ENCODE data around the gene TBC1D22A.
"Not testable (repeated sequence)": the region's sequence is repeated elsewhere in the genome, so short reads cannot be mapped to it uniquely, and the experiment has no call there.

Gene TBC1D22A

DNA sequence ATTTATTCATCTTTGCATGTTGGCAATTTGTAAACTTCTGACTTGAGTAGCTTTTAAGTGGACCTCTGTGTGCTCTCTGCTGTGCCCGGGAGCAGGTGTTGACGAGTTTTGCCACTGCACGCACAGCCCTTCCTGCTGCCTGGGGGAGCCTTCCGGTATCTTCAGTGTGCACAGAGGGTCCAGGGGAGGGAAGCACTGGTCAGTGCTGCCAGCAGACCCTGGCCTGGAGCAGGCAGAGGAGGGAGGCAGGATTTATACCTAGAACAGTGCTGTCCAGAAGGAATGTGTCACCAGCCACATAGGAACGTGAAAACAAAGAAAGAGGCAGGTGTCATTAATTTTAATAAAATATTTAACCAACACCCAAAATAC lies 403.6 kb downstream of the TBC1D22A start:
- DNase-seq = no peak

DNA sequence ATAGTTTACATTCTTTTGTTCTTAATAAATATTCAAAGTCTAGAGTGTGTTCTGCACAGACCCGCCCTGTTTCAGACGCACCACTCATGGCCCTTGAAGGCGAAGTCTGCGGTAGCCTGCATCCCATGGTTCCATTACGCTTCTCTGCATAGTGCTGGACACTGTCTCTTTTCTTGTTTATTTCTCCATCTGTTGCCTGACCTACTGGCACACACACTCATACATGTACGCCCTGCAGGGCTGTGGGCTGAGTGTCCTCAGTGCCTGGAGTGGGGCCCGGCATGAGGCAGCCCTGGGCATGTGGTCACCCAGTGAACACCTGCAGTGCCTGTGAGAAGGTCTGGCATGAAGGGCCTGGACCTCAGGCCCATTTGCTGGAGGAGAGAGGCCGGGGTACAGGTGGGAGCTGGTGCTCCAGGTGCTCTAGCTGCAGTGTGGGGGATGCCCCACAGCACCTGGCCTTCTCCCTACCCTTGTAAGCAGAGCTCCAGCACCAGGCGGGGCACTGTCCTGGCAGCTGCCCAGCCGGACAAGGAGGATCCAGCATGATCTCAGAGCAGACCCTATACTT lies 404.1 kb downstream of the TBC1D22A start:
- no peak for DNase-seq

DNA sequence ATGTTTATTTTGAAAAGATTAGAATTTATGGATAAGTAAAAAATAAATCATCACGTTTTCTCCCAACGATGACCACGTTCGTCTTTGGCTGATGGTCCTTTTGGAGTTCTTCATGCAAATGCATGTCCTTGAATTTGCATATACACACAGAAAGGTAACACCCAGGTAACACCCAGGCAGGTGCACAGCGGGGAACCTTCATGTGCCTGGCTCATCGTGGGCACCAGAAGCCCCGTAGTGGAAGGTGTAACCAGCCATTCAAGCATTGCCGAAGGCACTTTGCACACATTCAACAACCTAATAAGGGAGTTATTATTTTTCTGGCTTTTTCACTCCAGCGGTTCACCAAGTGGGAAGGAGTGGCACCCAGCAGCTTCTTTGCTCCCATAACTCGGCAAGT lies 404.6 kb downstream of the TBC1D22A start:
- DNase-seq = no peak

DNA sequence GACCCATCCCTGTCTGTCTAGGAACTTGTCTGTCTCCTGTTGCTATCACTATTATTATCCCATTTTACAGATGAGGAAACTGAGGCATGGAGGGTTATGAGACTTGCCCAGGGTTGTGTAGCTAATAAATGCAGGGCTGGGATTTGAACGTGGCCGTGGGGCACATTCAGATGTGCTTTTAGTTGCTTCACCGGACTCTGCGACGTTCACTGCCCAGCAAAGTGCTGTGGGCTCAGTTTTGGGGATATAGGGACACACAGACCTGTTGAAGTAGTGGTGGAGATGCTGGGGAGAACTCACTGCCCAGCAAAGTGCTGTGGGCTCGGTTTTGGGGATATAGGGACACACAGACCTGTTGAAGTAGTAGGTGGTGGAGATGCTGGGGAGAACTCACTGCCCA lies 405.5 kb downstream of the TBC1D22A start:
- not testable (repeated sequence) for DNase-seq

DNA sequence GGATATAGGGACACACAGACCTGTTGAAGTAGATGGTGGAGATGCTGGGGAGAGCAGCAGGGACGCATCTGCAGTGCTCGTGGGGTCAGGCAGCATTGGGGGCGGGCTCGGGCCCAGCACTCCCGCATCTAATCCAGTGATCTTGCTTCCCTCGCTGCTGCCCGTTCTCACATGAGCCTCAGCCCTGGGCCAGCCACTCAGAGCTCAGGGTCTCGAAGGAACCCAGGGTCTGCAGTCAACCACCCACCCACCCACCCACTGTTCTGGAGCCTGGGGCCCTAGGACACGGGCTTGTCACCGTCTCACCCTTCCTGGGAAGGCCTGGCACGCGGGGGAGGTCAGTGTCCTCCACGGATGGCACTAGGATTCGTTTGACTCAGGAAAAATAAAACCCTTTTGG lies 406.0 kb downstream of the TBC1D22A start:
- DNase-seq = no peak

DNA sequence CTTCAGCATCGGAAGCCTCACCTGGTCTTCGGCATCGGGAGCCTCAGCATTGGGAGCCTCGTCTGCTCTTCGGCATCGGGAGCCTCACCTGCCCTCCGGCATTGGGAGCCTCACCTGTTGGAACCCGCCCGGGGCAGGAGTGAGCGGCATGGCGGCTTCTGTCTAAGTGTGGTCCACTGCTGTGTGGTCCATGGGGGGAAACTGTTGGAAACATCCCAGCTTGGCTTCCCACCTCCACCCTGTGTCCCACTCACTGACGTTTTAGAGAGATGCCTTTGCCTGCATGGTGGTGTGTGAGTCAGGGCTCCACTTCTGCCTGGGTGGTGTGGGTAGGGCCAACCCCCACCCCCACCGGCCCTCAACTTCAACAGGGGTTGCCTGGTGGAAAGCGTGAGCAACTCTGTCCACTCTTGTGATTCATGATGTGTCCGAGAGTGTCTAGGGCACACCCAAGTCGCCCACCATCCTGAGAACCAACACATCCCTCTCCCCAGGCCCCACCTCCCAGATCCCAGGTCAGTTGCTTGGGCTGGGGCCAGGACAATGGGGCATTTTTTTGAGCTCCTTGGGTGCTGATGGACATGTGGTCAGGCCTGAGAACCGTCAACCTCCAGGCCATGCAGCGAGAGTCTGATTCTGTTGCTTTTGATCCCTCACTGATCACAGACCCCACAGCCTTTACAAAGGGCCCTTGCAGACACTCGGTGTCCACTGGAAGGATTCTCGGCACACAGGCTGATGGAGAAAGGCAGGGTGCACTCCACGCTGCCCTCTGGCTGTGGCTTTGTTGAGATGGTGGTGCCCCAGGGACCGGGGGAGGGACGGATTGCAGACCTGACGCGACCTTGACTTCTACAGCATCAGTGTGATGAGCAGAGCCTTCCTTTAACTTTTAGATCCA lies 406.7 kb downstream of the TBC1D22A start:
- no peak for DNase-seq

DNA sequence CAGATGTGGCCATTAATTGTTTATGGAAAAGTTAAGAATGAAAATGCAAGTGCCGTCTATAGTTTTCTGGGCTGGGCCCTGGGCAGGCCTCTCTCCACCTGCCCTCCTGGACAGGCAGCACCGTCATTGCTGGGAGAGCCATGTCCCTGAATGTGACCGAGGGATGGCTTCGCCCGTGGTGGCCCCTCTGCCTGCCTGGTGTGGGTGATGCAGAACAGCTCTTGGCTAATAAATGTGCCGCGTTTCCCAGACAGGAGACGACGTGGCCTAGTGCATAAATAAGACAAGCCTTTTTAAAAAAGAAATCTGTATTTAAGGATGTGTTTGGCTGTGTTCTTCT lies 407.3 kb downstream of the TBC1D22A start:
- no peak for DNase-seq

DNA sequence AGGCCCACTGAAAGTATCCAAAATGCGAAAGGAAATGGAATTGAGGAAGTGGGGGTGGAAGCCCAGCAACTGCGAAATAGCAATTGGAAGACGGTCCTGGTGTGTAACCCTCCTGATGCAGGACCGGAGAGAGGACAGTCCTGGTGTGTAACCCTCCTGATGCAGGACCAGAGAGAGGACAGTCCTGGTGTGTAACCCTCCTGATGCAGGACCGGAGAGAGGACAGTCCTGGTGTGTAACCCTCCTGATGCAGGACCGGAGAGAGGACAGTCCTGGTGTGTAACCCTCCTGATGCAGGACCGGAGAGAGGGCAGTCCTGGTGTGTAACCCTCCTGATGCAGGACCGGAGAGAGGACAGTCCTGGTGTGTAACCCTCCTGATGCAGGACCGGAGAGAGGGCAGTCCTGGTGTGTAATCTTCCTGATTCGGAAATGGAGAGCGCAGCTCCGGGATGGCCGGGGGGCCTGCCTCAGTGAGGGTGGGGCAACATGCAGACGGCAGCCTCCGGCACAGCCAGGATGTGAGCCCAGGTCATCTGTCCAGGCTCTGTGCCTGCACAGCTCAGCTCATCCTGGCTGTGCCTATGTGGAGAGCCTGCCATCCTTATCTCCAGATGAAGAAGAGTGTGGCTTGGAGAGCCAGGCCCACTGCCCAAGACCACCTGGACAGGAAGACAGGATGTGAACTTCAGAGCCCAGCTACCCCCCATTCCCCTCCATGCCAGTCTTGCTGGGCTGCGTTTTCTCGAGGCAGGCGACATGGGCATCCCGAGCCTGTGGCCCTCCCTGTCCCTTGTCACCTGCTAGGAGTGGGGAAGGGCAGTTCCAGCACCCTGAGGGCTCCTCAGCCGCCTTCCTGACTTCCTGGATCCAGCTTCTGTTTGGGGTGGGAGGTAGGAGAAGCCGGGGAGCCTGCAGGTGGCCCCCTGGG lies 408.3 kb downstream of the TBC1D22A start:
- DNase-seq = not testable (repeated sequence)

DNA sequence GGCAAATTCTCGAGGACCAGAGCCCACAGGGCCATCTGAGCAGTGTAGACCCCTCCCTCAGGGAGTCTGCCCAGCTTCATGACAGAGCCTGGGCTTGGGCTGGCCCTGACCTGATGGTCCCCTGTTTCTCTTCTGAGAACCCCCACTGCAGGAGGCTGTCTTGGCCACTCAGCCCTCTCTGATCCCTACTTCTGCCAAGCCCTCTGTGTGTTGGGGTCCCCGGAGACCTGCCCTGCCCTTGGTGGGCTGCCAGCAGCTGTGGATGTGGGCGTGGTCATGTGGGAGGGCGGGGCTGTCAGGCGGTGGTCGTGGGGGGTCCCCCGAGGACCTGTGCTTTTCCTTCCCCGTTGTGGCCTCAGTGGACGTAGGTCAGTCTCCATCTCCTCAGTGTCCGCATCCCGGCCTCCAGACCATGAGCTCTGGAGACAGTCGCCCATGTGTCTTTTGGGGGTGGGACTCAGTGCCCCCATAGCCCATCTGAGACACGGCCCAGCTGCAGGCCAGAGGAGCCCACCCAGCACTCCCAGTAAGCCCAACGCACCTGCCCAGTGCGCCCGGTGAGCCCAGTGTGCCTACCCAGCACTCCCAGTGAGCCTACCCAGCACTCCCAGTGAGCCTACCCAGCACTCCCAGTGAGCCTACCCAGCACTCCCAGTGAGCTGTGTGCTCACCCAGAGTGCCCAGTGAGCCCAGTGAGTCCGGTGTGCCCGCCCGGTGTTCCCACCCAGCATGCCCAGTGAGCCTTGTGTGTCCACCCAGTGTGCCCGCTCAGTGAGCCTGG lies 409.2 kb downstream of the TBC1D22A start:
- DNase-seq = no peak

DNA sequence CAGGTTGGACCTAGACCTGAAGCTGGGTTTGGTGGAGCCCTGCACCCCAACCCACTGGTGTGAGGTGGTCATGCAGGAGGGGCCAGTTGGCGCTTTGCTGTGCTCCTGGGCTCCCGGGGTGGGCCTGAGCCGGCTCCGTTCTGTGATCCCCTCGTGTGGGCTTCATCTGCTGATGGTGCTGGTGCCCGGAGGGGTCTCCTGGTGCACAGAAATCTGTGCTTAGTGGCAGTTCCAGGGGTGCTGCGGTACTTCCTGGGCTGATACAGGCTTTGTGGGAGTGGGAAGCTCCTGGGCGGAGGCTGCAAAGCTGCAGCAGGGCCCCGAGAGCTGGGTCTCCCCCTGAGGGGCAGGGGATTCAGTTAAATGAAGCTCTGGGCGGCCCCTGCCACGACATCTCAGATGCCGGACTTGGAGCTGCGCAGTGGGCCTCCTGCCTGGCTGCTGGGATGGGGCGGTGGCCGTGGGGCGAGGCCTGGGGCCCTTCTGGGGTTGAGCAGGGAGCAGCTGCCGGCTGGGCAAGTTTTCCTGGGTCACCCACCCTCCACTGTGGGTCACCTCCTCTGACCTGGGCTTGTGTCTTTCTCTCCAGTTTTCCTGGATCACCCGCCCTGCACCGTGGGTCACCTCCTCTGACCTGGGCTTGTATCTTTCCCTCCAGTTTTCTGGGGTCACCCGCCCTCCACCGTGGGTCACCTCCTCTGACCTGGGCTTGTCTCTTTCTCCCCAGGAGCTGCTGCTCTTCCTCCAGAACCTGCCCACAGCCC lies 410.5 kb downstream of the TBC1D22A start:
- DNase-seq = no peak

DNA sequence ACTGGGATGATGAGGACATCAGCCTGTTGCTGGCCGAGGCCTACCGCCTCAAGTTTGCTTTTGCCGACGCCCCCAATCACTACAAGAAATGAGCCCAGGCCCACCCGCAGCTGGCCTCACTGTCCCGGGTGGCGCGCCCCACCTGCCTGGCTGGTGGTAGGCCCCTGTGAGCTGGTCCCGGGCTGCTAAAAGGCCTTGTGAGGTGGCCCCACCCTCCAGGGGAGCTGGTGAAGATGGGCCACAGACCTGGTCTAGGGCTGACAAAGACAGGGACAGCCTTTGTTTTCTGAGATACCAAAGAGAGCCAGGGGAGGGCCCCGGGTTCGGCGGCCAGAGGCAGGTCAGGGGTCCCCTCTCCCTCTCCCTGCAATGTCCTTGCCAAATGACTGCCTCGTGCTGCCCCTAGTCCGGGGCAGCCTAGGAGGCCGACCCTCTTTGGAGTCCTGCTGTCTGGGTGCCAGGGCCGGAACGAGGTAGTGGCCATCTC lies 411.1 kb downstream of the TBC1D22A start:
- no peak for DNase-seq

DNA sequence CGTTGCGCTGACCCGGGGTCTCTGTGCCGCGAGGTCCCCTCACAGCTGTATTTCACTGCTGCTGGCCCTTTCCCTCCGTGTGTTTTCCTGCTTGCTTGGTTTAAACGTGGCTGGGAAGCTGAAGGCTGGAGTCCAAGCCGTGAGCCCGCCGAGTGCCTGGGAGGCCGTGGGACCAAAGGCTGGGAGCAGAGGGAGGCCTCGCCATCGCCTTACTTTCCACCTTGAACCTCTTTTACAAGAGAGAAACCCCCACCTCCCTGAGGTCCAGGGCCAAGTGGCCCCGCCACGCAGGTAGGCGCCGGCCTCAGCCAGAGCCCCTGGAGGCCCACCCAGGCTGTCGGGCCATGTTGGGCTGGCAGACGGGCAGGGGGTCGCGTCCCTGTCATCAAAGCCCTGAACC lies 411.6 kb downstream of the TBC1D22A start:
- DNase-seq = no peak

DNA sequence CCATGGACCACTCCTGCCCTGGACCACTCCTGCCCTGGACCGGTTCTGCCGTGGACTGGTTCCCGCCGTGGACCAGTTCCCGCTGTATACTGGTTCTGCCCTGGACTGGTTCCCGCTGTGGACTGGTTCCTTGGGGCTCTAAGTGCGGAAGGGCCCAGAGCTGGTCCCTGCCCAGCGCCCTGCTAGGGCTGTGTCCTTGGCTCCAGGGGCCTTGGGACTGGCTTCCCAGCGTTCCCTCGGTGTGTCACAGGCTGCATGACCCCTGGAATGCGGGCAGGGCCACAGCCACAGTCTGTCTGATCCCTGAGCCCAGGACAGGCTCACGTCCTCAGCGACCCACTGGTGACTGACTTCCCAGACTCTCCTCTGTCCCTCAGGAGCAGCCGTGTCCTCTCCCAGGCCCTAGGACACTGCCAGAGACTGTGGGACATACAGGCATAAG lies 412.2 kb downstream of the TBC1D22A start:
- DNase-seq = no peak

DNA sequence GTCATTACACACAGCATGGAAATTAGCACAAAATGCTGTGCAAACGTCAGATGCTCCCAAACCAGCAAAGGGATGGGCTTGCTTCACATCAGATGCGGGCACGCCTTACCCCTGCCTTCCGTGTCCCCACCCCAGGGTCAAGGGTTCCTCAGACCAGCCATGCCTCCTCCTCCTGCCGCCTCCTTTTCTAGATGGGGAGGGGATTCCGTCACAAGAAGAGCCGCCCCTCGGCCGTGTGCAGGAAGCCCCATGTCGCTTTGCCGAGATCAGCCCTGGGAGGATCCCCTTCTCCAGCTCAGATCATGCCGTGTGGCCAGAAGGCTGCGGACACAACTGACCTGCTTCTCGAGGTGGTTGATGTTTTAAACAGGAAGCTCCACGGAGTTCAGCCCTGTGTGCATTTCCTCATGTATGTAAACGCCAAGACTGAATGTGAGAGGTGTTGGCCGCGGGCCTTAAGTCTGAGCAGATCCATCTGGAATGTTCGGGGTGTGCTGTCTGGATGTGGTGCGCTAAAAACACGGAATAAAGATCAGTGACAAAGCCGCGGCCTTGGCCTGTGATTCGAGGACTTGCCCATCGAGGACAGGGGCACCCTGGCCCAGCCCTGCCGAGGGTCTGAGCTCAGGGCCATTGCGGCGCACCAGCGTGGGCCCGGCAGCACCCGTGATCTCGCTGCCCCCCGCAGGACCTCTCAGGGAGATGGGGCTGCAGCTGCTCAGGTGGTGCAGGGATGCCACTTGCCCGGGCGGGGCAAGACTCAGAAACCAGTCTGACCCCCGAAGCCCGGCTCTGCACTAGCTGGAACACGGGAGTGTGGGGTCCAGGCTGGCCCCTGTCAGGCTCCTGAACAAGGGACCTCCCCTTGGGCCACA lies 412.9 kb downstream of the TBC1D22A start:
- no peak for DNase-seq

DNA sequence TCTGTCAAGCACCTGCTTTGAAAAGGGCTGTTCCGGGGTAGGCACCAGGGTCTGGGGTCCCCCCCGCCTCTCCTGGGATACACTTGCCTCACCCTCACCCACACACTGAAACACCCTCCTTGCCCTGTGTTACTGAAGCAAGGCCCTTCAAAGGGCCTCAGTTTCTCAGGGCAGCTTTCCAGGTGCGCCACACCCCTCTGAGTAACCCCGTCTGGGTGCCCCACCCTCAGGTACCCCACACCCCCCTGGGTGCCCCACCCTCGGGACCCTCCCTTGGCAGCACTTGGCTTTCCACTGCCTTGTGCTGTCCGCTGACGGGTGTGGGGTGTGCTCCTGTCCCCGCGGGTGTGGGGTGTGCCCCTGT lies 413.6 kb downstream of the TBC1D22A start:
- no peak for DNase-seq

DNA sequence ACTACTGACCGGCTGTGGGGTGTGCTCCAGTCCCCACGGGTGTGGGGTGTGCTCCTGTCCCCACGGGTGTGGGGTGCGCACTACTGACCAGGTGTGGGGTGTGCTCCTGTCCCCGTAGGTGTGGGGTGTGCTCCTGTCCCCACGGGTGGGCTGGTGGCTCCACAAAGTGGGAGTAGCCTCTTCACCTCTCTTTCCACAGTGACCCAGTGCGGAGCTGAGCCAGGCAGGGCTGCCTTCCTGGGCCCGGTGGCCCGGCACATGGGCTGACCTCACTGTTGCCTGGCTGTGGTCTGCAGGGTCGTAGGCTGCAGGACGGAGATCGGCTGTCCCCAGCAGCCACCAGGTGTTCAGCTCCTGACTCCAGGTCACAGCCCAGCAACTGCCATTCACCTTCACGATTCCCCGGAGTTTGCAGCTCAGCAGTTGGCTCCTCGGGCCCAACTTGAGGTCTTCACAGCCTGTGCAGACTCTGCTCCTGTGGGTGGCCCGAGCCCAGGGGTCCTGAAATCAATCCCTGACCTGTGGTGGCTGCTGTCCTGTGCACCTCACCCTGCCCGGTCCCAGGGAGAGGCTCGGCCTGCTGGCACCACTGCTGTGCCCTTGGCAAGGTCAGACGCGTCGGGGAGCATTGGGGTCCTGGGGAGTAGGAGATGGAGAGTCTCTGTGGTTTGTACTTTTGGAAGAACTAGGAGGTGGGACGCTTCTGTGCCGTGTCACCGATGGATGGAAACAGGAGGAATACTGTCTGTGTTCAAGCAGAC lies 414.3 kb downstream of the TBC1D22A start:
- DNase-seq = no peak

DNA sequence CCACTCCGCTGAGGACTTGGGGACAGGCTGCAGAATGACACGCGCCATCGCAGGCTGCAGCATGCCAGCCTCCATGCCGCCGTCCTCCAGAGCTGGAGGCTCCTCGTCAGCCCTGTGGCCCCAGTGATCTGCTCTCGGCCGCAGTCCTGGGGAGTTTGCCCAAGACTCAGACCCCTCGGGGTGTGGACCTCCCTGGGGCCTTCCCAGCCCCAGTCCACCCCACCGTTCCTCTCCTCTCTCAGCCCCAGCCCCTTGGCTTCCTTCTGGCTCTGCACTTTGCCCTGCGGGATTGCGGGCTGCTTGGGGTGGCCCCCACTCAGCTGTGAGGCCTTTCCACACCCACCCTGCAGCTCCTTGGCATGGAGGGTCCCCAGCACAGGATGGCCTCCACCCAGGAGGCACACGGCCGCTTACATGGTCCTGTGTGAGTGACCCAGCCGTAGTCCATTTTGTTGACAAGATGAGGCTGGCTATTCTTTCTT lies 414.9 kb downstream of the TBC1D22A start:
- DNase-seq = no peak

DNA sequence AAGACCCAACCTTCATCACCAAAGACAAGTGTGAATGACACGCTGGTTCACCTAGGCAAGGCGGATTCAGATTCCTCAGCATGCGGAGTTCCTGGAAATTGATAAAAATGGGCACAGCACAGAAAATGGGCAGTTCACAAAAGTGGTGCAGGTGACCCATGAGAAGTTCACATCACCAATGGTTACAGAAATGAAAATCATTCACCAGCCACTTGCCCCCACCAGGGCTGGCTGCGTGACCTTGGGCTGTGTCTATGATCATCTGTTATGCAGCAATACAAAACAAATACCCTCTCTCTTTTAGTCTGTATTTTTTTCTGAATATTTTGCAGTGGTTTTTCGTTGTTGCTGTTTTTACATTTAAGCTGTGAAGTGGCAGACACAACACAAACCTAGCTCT lies 415.9 kb downstream of the TBC1D22A start:
- no peak for DNase-seq

DNA sequence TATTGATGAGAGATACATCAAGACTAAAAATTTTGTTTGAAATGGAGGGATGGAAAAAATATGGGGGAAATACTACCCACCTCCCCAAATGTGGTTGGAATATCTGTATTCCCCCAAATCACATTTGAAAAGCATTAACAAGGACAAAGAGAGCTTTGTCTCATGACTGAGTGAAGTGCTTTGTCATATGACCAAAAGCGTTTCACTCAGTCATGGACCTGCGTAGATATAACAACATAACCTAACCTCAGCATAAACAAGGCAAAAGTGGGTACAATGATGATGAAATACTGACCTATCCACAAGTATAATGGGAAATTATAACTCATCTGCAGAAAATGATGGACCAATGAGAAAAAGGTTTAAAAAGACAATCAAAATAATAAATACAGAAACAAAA lies 418.3 kb downstream of the TBC1D22A start:
- no peak for DNase-seq
